GM21786 (cell line): ENCODE results near the gene C16orf89.
A peak's percentile ranks its signal among the peaks of the same experiment; 100 is the strongest.
"Not testable (repeated sequence)": the region's sequence is repeated elsewhere in the genome, so short reads cannot be mapped to it uniquely, and the experiment has no call there.

ENCODE experiments used
- ATAC-seq: cut with Tn5 transposase; IDR thresholded peaks from one replicate; pipeline ENCODE4 v1.9.1; 2021; ENCODE audit not compliant: unreplicated experiment

The C16orf89 gene

DNA sequence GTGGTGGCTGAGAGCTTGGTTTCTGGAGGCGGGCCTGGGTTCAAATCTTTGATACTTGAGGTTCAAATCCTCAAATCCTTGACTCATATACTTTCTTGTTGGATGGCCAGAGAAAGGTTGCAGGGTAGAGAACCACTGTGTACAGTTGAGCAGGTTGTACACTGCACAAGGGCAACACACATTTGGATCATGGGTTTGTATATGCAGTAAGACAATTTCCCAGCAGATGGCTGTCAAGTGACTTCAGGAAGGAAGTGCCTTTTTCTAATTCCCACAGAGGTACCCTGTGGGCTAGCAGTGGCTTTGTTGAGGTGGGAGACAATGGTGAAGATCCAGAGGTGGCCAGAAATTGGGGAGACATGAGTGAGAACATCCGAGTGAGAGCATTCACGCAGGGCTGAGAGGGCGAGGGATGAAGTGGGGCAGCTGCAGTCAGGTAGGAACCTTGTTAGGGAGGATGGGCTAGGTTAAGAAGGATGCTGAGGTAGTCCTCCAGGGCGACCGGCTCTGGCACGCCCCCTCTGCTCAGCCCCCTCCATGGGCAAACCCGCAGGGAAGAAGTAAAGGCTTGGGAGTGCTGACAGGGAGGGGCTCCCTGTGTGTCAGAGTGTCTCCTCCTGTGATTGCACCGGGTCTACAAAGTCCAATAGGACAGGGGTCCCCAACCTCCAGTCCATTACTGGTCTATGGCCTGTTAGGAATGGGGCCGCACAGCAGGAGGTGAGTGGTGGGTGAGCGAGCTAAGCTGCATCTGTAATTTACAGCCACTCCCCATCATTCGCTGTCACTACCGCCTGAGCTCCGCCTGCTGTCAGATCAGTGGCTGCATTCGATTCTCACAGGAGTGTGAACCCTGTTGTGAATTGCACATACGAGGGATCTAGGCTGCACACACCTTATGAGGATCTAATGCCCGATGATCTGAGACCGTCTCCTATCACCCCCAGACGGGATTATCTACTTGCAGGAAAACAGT, 2.7 kb downstream of the C16orf89 start:
- no peak for ATAC-seq

DNA sequence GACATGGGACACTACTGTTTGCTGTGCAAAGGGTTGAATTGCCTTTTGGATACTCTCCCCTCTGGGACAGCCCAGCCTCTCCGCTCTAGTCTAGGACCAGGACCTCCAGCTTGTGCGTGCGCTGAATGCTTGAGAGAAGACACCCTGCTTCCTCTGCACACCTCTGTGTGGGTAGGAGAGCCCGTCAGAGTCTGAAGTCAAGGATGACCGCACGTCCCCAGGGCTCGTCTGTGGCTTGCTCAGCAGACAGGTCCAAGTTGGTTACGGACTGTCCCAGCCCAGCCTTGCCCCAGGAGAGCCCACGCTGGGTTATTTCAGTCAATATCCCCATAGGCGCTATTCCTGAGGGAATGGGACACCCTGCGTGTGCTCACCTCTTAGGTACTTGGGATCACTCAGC, 3.7 kb downstream of the C16orf89 start:
- no peak for ATAC-seq

DNA sequence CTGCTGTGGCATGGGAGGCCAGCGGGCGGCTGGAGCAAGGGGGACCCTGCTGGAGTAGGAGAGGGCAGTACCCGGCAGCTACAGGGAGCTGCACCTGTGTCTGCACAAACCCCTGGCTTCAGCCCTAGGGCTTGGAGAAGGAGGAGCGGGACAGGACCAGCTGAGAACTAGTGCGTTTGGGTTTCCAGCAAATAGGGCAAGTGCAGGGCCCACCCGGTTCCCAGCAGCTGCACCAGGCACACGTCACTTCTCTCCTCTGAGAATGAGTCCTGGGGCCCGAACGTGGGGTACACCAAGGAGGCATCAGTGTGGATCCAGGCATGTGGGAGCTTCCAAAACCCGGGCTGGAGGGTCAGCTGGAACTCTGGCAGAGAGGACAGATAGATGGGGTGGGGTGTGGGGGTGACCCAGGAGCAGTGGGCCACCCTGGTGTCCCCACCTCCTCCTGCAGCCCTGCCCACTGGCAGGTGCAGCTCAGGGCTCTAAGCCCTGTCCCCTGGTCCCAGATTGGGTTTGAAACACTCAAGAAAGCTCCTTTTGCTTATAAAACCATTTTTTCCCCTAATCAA, 5.6 kb downstream of the C16orf89 start:
- no peak for ATAC-seq

DNA sequence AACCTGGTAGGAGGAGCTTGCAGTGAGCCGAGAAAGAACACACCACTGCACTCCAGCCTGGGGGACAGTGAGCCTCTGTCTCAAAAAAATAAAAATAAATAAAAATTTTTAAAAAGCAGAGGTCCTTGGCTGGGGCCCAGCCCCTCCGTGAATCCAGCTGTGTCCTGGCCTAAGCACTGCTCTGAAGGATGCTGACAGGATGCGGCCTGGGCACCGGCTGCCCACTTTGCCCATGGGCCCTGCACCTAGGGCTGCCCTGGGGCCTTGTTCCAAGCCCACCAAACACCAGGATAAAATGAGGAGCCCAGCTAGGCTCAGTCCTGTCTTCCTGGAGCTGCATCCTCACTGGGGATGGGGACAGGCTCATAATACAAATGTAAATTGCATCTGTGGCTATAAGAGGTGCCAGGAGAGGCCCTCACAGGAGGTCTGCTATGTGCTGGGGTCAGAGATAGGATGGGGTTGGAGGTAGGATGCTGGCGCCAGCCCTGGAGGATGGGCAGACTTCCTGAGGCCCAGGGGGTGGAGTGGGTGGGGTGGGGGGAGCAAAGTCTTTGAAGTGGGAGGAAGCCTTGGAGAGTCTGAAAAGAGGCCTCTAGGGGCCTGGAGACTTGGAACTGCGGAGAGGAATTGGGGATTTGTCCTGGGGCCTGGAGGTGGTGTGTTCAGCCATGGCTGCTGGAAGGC, 6.2 kb downstream of the C16orf89 start:
- no peak for ATAC-seq

DNA sequence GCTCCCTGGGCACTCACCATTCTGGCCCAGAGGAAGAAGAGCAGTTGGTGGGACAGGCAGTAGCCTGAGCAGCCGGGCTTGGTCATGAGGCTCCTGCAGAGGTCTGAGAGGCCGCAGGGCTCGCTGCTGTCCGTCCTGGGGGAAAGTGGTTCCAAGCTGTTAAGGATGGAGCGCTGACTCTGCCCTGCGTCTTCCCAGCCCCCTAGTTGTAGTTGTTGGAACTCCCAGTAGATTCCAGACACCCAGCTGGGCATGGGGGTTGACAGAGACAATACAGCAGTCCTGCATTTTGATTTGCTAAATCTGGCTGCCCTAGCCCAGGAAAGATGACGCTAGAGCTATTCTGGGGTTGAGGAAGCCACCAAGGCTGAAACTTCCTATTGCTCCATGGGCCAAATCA, 7.3 kb downstream of the C16orf89 start:
- ATAC-seq, result no peak

DNA sequence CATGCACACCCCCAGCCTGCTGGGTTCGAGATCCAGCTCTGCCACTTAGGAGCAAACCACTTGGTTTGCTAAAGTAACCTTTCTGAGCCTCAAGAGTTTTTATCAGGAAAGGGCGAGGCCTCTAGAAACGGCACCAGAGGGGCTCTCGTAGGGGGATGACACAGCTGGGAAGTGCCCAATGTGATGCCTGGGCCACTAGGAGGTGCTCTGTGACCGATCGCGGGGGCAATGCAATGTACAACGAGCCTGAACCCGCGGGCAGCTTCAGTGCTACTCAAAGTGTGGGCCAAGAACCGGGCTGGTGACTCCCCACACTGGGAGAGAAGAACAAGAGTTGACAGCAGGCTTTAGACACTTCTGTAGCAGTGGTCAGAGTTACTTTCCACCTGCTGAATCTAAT, 9.4 kb downstream of the C16orf89 start:
- no peak for ATAC-seq

DNA sequence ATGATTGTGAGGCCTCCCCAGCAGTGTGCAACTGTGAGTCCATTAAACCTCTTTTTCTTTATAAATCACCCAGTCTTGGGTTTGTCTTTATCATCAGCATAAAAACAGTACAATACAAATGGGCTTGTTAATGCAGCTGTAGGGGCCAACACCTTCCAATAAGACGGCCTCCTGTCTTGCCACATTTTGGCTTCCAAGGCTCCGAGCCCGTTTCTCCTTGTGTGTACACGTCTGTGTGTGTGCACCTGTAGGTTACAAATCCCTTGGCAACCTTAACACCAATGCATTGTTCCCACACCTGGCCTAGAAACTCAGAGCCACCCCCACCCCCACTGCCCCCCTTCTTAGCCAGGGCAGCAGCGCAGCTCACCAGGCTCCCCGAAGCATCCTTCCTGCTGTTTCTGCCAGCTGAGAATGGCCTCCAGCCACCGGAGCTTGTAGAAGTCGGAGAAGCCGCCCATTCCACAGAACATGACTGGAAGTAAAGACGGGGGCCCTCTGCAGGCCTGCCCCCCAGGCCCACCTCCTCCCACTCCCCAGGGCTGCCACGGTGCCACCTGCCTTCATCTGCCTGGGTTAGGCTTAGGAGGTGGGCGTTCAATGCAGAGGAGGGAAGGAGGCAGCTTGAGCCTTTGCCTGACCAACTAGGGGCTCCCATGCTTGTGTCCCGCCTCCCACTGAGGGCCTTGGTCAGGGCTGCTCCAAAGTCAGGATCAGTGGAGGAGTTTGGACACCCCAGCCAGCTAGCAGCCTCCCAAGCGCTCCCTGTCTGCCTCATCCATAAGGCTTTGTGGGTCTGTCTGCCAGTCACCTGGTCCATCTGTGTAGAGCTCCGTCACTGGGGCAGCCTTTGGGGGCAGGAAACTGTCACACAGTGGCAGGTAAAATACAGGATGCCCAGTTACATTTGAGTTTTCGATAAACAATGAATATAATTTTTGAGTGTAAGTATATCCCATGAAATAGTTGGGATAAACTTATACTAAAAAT, 10.6 kb downstream of the C16orf89 start:
- no peak for ATAC-seq

DNA sequence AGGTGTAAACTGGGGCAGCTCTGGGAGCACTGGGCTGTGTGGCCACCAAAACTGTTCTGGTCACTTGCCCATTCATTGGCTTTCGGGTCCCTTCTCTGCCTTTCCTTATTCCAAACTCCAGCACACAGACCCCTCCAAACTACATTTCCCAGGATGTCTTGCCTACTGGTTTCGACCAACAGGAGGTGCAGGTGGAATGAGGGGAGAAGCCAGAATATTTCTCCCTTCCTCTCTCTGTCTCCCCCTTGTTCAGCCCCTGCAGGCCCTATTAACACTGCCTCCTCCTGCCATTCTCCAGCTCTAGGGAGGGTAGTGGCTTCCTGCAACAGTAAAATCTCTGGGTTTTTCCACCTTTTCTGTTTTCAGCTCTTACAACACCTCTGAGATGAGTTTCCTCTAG, 18.8 kb downstream of the C16orf89 start:
- ATAC-seq, result no peak

DNA sequence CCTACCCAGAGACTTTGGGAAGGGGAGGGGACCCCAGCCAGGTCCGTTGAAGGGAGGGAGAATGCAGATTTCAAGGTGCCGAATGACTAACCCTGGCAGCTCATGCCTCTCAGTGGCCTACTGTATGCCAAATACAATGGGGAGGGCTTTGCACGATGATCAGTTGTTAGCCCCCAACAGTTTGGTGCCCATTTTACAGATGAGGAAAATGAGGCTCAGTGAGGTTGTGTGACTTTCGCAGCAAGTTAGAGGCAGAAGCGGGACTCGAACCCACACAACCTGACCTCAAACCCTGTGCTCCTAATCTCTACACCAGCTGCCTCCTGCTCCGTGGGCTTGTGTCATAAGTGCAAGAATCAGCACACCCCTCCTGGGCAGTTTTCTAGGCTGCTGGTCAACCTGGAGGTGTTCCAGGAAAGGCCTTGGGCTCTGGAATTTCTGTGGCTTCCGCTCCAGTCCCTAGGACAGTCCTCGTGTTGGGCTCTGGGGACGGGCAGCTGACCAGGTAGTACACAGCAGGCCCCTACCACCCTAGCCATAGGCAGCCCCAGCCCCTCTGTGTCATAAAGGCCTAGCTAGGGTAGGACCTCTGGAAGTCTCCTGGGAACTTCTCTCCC, 20.1 kb downstream of the C16orf89 start:
- ATAC-seq, result no peak

DNA sequence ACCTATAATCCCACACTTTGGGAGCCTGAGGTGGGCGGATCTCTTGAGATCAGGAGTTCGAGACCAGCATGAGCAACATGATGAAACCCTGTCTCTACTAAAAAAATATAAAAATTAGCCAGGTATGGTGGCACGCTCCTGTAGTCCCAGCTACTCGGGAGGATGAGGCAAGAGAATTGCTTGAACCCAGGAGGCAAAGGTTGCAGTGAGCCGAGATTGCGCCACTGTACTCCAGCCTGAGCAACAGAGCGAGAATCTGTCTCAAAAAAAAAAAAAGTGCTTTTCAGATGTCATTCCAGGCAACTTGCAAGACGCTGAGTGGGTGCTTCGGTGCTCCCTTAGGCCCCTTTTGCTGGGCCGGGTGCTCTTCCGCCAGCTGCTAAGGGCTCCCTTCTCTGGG, 21.2 kb downstream of the C16orf89 start:
- not testable (repeated sequence) for ATAC-seq

DNA sequence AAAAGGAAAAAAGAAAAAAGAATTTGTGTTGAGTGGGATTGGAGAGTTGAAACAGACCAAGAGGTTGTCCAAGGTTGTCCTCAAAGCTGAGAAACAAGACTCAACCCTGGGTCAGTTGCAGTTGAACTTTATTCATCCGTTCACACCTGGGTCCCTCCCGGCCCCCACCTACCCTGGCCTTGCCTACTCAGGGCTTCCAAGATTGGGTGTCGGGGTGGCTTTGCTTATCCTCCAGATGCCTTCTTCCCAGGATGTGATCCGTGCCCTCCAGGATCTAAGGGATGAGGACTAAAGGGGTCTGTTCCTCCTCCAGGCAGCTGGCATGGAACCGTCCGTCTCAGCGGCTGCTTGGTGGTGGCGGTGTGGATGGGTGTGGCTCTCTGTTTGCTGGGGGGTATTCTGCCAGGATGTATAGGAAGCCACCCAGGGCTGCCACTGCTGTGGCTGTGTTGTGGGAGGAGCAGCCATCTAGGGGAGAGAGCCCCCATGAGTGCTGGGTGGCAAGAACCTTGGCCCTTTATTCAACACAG, 21.7 kb downstream of the C16orf89 start:
- no peak for ATAC-seq

DNA sequence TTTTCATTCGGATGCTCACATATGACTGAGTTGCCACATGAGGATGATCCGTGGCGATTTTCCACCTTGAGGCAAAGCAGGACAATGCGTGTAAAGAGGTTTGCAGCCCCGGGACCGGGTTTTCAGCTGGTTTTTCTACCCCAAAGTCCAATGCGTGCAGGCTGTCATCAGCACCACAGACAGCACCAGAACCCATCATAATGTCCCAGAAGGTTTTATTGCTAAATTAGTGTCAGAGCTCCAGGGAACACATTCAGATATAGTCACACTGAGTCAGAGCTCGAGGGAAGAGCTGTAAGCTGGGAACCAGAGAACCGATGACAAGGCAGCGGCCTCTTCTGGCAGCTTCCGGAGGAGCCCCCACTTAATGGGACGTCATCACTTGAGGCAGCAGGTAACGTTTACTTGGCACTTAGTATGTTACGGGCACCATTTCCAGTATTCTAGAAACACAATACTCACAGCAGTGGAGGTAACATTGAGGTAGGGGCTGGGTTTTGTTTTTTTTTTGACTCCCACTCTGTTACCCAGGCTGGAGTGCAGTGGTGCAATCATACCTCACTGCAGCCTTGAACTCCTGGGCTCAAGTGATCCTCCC, 23.1 kb downstream of the C16orf89 start:
- no peak for ATAC-seq

DNA sequence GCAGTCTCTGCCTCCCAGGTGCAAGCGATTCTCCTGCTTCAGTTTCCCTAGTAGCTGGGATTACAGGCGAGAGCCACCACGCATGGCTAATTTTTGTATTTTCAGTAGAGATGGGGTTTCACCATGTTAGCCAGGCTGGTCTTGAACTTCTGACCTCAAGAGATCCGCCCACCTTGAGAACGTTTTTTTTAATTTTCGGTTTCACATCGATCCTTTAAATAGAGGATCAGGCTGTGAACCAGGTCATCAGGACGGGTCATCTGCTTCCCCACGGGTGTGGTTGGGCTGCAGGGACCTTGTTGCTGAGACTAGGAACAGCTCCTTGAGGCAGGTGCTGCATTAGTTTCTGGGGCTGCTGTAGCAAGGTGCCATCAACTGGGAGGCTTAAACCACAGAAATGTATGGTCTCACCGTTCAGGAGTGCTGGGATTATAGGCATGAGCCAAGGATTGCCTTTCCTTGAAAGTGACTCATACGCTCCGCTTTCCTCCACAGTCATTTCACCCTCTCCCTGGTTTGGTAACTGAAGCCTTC, 24.1 kb downstream of the C16orf89 start:
- ATAC-seq, result peak; percentile 68

DNA sequence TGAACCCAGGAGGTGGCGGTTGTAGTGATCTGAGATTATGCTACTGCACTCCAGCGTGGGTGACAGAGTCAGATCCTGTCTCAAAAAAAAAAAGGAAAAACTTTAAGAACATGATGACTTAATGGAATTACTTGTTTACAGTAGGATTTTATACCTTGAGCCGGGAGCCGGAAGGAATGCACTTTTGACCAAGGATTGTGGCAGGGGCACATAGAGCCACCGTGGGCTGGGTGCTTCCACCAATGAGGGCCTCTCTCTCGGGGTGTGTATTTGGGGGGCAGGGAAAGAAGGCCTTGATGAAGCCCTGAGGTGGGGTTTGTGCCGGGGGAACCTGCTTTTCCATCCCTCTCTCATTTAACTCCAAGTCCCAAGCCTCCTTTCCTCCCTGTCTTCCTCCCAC, 25.3 kb downstream of the C16orf89 start:
- no peak for ATAC-seq

DNA sequence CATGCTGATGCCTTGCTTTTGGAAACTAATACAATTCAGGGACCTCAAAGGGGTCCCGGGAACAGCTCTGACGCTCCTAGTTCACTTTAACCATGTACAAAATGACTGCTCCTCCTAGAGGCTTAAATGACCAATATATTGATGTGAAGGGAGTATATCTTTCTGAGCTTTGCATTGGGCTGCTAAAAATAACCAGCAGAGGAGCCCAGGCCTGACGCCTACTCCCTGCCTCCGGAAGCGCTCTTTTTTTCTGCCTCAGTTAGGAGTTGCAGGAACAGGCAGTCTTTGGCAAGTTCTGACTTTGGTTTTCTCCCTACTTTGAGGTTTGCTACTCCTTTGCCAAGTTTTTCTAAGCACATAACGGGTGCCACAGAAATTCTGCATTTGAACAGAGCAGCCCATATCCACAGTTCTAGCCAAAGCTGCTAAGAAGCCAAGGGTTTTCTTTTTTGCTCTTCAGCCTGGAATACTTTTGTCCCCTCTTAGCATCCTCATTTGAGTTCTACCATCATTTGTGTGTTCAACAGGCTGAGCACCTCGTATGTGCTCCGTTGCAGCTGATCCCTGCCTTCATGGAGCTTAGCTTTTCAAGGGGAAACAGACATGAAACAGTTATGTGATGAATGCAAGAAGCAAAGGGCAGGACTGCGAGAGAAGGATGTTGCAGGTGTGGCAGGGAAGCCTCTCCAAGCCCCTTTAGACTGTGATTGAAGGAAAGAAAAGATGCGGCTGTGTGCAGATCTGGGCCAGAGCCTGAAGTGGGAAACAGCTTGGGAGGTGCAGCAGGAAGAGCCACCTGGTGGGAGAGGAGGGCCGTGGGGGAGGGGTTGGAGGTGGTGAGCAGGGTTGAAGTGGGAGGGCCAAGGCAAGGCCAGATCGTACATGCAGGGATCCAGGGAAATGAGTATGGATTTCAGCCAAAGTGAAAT, 29.3 kb downstream of the C16orf89 start:
- no peak for ATAC-seq

DNA sequence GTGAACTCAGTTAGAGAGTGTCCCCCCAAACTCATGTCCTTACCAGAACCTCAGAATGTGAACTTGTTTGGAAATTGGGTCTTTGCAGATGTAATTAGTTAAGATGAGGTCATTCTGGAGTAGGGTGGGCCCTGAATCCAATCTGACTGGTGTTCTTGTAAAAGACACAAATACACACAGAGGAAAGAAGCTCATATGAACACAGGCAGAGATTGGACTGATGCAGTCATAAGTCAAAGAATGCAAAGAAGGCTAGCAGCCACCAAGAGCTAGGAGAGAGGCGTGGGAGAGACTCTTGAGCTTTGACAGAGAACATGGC, 29.9 kb downstream of the C16orf89 start:
- ATAC-seq, result no peak

DNA sequence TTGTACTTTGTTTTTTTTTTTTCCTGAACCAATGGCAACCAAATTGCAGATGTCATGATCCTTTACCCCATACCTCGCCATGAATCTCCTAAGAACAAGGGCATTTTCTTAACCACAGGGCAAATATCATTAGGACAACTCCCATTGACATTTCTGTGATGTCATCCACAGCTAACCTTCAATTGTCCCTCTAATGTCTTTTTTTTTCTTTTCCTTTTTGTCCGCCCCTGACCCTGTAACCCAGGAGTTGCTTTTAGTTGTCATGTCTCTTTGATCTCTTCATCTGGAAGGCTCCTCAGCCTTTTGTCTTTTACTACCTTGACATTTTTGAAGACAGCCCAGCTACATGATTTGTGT, 31.6 kb downstream of the C16orf89 start:
- no peak for ATAC-seq
